Activated T-cell treated with anti-CD3 and anti-CD28 coated beads for 4 hours (primary cell): ENCODE results near the gene ST6GALNAC5.

Experiments
- DNase-seq: peaks from one replicate; pipeline ENCODE4 v3.0.0-alpha.2; 2020

The ST6GALNAC5 gene

DNA sequence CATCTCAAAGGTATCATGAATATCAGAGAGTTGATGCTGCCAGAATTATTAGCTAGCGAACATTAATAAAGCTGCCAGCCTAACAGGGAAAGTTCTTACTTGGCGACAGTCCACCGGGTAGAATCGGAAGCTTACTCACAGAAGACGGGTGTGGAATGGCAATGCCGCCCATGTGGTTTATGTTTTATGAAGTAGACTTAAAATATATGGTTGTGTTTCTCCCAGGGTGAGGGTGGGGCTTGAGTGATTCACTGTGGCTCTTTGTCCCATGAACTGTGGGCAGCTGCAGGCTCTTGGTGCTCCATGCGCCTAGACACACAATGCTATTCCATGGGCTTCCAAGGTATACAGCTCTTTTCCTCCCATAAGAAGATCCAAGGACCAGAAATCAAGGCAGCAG lies 189.2 kb downstream of the ST6GALNAC5 start:
- DNase-seq = no peak

DNA sequence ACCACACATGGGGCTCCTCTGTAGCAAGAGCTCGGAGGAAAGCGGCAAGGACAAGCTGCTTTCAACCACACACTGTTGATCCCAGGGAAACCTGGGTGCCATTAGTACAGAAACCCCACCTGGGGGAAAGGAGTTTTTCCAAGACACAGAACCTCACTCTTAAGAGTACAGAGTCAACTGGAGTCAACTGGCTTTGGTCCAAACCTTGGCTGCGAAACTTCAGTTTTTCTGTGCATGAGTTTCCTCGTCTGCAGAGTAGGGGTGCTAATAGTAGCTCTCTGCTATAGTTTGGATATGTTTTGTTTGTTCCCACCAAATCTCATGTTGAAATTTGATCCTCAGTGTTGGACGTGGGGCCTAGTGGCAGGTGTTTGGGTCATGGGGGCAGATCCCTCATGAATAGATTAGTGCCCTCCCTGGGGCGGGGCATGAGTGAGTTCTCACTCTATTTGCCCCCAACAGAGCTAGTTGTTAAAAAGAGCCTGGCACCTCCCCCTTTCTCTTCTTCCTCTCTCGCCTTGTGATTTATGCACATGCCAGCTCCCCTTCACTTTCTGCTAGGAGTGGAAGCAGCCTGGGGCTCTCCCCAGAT lies 190.8 kb downstream of the ST6GALNAC5 start:
- no peak for DNase-seq

DNA sequence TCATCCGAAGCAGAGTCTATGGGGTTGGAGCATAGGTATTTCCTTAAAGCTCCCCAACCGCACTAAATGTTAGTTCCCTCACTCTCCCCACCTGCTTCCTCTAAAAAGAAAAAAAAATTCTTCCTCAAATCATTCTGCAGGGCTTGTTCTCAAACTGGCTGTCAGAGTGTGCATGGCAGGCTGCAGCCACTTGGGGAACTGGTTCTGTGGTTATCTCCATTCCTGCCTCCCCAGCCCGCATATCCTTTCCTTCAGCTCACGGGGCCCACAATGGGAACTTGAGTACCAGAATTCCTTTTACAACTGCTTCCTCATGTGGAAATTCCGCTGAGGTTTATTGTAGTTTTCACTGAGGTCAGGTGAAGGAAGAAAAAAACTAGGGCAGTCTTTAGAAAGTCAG lies 192.7 kb downstream of the ST6GALNAC5 start:
- DNase-seq = no peak

DNA sequence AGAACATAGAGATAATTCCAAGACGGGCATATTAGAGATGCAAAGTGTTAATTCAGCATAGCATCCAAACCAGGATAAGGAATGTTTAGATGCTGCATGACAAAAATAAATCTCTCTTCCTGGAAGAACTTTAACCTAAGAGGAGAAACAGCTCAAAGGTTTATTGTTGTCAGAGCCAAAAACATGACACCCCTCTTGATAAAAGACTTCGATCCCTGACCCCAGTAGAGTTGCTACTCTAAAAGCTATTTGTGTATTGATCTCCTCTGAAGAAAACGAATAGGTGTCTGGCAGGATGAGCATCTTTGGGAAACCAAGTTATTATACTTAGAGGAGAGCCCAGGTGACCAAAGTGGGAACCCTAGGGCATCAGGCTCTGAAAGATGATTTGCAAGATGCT lies 193.9 kb downstream of the ST6GALNAC5 start:
- no peak for DNase-seq

DNA sequence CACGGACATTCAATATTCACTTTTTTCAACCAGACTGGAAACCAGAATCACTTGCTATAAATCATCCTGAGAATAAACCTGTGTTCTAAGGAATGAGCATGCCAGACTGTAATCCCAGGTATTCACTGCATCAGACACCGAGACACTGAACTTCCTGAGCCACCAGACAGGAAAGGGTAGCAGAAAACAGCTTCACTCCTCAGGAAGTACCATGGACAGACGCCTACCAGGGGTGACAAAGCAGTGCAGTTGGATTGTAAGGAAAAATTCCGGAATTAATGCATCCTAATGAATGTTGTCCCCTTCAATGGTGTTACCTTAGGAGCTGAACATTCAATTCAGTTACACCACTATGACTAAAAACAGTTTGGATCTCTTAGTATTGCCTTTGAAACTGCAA lies 195.8 kb downstream of the ST6GALNAC5 start:
- no peak for DNase-seq

DNA sequence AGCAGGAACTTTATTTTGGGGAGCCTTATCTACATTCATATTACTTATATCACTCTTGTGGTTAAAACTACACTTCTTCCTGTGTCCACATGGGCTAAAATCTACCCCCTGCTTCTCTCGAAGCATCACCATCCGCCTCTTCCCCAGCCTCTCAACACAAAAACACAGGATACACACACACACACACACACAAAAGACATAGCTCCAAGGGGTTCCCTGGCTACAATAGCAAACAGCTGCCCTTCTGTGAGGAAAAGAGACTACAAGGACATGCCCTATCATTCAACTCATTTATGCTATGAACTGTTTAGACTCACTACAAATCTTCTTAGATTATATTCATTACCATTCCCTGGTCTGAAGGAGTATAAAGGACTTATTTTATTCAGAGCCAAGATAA lies 197.0 kb downstream of the ST6GALNAC5 start:
- no peak for DNase-seq

DNA sequence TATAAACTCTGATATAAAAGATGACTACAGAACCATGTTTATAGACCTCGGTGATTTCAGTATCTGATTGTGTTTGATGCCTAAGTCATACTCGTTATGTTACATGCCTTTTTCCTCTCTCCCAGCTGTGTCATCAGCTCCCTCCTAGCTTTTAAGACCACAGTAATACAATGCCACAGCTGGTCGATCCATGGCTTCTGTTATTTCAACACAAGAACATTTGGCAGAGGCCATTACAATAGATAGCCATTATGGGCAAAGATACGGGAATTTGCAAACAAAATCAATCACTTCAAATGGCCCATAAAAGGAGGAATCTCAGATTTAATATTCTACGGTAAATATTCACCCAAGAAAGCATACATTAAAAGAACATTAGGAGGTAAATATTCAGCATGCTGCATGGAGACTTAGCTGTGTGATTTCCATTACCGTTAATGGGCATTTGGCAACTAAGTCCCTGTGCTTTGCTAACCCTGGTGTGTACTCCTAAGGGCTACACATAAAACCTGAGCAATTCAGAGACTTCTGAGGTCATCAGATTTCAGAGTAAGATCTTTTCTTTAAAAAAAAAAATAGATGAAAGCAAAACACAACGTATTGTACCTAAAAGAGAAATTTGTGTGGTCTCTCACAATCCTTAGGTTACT lies 198.5 kb downstream of the ST6GALNAC5 start:
- DNase-seq = no peak

DNA sequence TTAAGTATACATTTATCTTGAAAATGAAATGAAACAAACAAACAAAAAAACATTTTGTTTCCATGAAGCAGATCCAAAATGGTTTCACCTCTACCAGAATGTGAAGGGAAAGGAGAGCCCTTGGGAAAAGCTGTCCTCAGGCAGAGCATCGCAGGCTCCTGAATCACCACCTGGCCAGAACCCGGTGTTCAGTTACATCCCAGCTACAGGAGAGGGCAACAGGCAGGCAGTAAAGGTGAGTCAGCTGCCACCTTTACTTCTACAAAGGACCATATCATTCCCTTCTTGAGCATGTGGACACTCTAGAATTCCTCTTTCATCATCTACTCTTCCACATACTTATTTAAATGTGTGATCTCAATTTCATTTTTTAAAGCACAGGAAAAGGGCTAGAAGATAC lies 200.7 kb downstream of the ST6GALNAC5 start:
- DNase-seq = no peak

DNA sequence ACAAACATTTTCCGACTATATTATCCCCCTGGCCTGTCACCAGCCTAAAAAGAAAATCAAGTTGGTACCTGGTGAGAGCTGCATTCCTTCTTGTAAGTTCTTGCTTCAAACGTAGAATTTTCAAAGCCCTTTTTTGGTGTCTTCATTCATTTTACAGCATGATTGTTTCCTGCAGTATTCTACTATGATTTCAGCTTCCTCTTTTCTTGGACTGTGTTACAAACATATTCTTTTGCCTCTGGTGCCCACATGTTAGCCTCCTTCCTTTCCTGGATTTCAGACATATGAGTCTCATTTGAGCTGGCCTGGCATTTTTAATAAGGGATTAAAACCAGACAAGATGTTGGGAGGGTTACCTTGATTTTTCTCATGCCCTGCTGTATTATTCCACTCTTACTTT lies 209.5 kb downstream of the ST6GALNAC5 start:
- no peak for DNase-seq

DNA sequence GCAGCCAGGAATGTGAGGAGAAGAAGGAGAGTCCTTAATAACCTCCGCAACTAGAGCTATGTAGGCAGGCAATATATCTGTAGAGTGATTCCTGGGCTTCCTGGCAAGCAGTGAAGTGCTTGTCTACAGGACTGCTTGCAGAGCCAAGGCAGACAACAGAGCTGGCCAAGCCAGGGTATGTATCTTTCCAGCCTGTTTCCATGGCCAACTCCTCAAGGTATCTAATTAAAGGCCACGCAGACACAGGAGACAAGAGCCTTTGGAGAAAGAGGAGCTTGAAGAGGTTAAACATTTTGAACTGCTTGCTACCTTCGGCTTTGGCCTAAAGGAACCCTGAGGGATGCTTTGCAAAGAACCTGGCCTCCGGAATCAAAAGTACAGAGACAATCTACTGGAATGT lies 214.6 kb downstream of the ST6GALNAC5 start:
- DNase-seq = no peak

DNA sequence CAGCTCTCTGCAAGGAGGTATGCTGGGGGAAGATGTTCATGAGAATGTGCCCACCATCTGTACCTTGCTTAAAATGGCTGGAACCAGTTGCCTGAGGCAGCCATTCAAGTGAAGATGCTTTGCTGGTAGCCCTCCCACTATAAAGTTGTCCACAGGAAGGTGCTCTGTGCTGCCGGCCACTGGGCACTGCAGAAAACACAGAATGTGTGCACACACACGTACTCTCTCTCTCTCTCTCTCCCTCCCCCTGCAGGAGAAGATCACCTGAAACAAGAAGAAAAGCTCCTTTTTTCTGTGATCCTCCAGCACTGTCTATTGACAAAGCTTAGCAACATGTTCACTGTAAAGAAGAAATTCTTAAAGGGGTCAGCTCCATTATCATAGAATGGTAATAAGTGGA lies 217.2 kb downstream of the ST6GALNAC5 start:
- no peak for DNase-seq

DNA sequence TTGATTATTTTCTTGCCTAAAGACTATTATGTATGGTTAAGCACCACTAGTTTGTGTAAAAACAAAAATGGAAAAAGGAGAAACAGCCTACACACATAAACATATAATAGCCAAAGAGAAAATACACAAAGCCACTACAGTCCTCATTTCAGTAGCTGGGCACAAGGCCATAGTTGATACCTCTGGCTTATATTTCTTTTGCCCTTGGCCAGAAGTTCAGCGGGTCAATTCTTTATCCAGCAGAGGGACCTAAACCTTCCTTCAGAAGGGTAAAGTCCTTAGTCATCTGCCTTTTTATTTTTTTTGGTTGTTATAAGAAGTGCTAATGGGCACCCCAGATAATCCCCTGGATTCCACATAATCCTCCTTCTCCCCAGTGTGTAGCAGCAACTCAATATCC lies 217.8 kb downstream of the ST6GALNAC5 start:
- no peak for DNase-seq

DNA sequence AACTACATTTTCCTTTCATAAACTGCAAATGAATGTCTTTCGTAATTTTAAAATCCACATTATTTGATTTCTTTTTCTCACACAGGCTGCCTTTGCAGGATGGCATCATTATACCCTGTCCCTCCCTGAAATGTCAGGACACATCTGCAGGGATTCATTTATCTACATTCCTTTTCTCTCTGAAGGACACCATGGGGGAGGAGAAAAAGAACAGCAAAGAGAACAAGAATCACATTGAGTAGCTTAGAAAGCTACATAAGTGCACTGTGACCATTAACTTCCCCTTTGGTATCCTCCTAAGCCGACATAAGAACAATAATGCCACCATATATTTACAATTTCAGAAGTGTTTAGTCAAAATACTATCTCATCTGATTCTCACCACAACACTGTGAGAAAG lies 222.5 kb downstream of the ST6GALNAC5 start:
- DNase-seq = no peak

DNA sequence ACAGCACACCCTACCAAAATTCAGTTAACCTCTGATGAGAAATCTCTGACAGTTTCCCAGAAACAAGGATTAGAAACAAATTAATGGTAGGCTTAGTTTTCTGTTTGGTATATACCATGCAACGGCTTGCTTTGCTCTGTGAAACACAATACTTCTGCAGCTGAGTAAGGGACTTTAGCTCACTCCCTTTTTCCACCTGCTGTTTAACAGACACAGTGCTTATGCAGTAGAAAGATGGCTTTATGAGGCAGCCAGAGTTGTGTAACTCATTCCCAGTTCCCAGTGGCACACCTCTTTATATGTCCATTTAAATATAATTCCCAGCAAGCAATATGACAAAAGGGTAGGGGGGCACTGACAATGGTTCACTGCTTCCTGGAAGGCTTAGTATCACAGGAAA lies 228.0 kb downstream of the ST6GALNAC5 start:
- DNase-seq = no peak

DNA sequence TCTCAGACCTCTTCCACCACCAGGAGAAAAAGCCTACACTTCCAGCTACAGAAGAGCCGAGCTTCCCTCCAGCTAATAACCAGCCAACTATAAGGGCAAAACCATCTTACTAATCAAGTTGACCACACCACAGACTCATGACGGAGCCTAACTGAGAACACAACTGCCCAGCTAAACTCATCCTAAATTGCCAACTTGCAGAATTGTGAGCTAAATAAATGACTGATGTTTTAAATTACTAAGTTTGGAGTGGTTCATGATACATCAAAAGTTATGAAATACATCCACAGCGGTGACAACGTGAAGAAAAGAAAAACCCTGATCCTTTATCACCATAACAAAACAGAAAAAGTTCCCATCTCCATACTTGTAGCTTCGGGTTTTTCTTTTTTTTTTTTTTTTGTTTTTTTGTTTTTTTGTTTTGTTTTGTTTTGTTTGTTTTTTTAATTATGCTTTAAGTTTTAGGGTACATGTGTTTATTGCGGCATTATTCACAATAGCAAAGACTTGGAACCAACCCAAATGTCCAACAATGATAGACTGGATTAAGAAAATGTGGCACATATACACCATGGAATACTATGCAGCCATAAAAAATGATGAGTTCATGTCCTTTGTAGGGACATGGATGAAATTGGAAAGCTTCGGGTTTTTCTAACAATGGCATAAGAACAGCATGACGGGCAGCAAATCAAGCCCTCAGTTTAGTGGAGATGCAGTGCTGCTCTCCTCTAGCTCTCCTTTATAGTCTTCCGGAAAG lies 229.4 kb downstream of the ST6GALNAC5 start:
- no peak for DNase-seq

DNA sequence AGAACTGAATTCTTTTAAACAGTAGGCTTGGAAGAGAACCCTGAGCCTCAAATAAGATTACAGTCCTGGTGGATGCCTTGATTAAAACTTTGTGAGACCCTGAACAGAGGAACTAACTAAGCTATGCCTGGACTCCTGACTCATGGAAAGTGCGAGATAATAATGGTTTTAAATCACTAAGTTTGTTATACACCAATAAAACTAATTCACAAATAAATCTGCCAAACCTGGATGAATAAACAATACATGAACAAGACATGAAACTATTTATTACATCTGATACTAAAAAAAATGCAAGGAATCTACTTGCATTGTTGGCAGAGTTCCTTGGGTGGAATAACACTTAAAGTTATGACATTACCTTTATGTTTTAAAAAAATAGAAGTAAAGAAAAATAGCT lies 233.6 kb downstream of the ST6GALNAC5 start:
- no peak for DNase-seq

DNA sequence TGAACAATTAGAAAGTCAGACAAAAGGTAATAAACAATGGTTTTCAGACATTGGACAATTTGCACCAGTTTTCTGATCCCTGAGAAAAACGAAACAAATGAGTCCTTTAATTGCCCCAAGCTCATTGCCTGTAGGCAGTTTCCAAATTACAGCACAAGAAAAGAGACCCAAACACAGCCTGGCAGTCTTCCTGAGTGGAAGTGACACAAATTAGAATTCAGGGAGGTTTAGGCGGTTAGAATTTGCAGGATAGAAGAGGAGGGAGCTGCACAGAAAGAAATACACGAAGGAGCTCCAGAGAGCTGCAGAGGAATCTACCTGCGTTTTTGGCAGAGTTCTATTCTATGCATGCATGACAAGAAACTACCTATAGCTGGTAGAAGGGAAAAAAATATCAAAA lies 236.2 kb downstream of the ST6GALNAC5 start:
- no peak for DNase-seq

DNA sequence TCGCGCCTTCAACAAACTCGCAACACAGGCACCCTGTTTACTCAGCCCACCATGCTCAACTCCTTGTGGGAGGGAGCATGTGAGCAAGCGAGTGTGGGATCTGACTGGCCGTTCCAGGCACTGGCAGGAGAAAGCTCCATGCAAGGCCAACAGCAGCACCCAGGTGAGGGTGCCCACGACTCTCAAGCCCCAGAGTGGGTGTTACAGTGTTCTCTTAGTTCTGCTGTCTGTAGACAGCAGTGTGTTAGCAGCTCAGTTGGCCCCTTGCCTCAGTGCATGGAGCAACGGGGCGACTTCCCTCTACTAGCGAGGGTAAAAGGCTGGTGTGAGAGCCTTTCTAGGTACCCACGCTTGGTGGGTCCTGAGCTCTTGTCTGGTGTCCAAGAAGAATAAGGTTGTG lies 237.4 kb downstream of the ST6GALNAC5 start:
- no peak for DNase-seq
